ENCODE results near the gene FAT4.

The FAT4 gene

GRCh38 chr4:125314676-125315575, at the start of gene FAT4:
FAT4 (plus strand) TSS chr4:125314955; CDS start chr4:125316412, 1,457 bp downstream.
- DNase-seq, result peak; percentile 39

GRCh38 chr4:125265846-125266245, 48.9 kb upstream of the FAT4 start:
- no peak for DNase-seq

- no peak for DNase-seq
These were observed 47.7 kb upstream of the FAT4 start for GRCh38 chr4:125266901-125267604.

GRCh38 chr4:125267630-125268029, 47.1 kb upstream of the FAT4 start:
- no peak for DNase-seq

GRCh38 chr4:125268068-125268755, 46.5 kb upstream of the FAT4 start:
- DNase-seq, result no peak

GRCh38 chr4:125276811-125277210, 37.9 kb upstream of the FAT4 start:
- DNase-seq, result no peak

- no peak for DNase-seq
These were observed 37.0 kb upstream of the FAT4 start for GRCh38 chr4:125277790-125278189.

GRCh38 chr4:125280892-125281403, 33.8 kb upstream of the FAT4 start:
- peak; percentile 2 for DNase-seq

- DNase-seq, result no peak
These were observed 31.0 kb upstream of the FAT4 start for GRCh38 chr4:125283707-125284279.

- no peak for DNase-seq
These were observed 17.6 kb upstream of the FAT4 start for GRCh38 chr4:125297116-125297515.

- DNase-seq, result no peak
These were observed 11.7 kb upstream of the FAT4 start for GRCh38 chr4:125303058-125303457.

- DNase-seq, result no peak
These were observed 10.9 kb upstream of the FAT4 start for GRCh38 chr4:125303821-125304220.

- no peak for DNase-seq
These were observed 8.6 kb upstream of the FAT4 start for GRCh38 chr4:125306112-125306511.

- no peak for DNase-seq
These were observed 8.2 kb upstream of the FAT4 start for GRCh38 chr4:125306533-125306932.

GRCh38 chr4:125311503-125311902, 3.3 kb upstream of the FAT4 start:
- DNase-seq, result no peak

GRCh38 chr4:125313497-125313896, 1.3 kb upstream of the FAT4 start:
- DNase-seq, result no peak

- no peak for DNase-seq
These were observed 627 bp upstream of the FAT4 start for GRCh38 chr4:125313989-125314667.

- no peak for DNase-seq
These were observed 1.0 kb downstream of the FAT4 start for GRCh38 chr4:125315576-125316400.

- DNase-seq, result no peak
These were observed 1.6 kb downstream of the FAT4 start for GRCh38 chr4:125316401-125316790.

- DNase-seq, result no peak
These were observed 2.2 kb downstream of the FAT4 start for GRCh38 chr4:125316791-125317524.

- DNase-seq, result no peak
These were observed 2.7 kb downstream of the FAT4 start for GRCh38 chr4:125317525-125317877.
